GM13976 (cell line): ENCODE measurements around the gene ZNF729.
"Not testable (repeated sequence)": the region's sequence is repeated elsewhere in the genome, so short reads cannot be mapped to it uniquely, and the experiment has no call there.

Experiments used
- DNase-seq: peaks from one replicate; pipeline ENCODE4 v3.0.0; 2012; ENCODE audit warnings: low spot score
- in situ Hi-C: fragments of 300-500 bp; cut with MboI; formaldehyde crosslinking; loops from one replicate; pipeline ENCODE4 v1.12.0; 2022; ENCODE audit warnings: low sequenced_read_pairs, mixed read lengths, inconsistent platforms; ENCODE audit not compliant: unreplicated experiment
- TF ChIP-seq, protein P1 (sequence below): IDR thresholded peaks from 2 replicates; pipeline ENCODE4 v1.5.1; 2012; ENCODE audit warnings: borderline replicate concordance, mild to moderate bottlenecking; ENCODE audit not compliant: insufficient read depth; ENCODE audit errors: extremely low read depth, missing control alignments, control extremely low read depth

Gene ZNF729

DNA sequence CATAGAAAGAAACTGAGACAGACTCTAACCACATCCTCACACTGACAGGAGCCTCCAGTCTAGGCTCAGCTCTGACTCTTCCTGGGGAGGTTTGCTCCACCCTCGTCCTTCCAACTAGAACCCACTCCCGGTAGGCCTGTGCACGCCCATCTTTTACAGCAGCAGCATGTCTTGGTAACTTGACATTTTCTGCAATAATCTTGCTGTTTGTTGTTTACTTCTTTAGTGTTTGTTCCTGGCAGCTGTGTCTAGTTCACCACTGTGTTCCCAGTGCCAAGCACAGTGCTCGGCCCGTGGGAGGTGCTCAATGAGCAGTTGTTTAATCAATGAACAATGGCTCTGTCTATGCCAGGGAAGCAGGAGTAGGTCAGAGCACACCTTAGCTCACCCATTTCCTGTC is 23.1 kb upstream of the ZNF729 start:
- DNase-seq = no peak
- TF ChIP-seq, protein P1, sequence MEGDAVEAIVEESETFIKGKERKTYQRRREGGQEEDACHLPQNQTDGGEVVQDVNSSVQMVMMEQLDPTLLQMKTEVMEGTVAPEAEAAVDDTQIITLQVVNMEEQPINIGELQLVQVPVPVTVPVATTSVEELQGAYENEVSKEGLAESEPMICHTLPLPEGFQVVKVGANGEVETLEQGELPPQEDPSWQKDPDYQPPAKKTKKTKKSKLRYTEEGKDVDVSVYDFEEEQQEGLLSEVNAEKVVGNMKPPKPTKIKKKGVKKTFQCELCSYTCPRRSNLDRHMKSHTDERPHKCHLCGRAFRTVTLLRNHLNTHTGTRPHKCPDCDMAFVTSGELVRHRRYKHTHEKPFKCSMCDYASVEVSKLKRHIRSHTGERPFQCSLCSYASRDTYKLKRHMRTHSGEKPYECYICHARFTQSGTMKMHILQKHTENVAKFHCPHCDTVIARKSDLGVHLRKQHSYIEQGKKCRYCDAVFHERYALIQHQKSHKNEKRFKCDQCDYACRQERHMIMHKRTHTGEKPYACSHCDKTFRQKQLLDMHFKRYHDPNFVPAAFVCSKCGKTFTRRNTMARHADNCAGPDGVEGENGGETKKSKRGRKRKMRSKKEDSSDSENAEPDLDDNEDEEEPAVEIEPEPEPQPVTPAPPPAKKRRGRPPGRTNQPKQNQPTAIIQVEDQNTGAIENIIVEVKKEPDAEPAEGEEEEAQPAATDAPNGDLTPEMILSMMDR = no peak
- in situ Hi-C loops = no loop called here

DNA sequence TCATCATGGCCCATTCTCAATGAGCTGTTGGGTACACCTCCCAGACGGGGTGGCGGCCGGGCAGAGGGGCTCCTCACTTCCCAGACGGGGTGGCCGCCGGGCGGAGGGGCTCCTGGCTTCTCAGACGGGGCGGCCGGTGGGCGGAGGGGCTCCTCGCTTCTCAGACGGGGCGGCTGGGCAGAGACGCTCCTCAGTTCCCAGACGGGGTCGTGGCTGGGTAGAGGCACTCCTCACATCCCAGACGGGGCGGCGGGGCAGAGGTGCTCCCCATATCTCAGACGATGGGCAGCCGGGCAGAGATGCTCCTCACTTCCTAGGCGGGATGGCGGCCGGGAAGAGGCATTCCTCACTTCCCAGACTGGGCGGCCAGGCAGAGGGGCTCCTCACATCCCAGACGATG is 35.3 kb downstream of the ZNF729 start:
- in situ Hi-C loops, DNase-seq: not testable (repeated sequence)

DNA sequence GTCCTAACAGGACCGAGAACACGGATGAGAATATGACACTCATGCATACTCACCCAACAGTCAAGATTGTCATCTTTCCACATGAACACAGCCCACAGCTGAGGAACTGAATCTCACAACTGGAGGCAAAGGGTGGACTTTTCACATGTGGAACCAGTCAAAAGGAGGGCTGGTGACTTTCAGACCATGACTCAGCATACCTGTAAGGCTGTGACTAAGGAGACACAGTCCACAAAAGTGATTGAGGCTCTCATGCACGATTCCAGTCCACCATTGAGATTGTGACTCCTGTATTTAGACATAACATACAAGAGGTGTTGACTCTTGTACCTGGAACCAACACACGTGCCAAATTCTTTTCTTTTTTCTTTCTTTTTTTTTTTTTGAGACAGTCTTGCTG is 40.0 kb downstream of the ZNF729 start:
- in situ Hi-C loops = no loop called here
- TF ChIP-seq, protein P1 = no peak
- DNase-seq = no peak

DNA sequence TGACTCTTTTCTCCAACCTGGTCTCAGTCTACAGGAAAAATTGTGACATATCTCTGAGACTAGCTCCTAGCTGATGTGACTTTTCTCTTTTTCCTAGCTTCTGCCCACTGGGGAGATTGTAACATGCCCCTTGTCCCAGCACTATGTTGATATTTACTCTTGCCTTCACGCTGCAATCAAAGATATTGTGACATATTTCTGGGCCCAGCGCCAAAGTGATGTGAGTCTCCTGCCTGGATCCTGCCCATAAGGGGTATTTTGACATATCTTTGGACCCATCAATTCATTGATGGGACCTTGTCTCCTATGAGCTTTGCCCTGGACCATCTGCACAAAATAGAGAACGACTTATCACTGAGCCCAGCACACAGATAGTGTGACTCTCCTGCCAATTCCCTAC is 41.1 kb downstream of the ZNF729 start:
- in situ Hi-C loops = no loop called here
- no peak for DNase-seq
- TF ChIP-seq, protein P1 = no peak

DNA sequence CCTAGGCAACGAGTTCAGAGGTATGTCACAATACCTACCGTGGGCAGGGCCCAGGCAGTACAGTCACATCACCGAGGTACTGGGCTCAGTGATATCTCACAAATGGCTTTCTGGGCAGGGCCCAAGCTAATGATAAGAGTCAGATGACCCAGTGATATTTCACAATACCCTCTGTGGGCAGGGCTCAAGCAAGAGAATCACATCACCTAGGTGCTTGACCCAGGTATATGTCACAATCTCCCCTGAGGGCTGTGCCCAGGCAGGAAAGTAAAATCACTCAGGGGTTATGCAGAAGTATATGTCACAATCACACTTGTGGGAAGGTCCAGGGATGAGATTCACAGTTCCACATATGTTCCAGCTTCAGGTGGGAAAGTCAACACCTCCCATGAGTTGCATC is 45.3 kb downstream of the ZNF729 start:
- in situ Hi-C loops = no loop called here
- TF ChIP-seq, protein P1 = no peak
- no peak for DNase-seq

- in situ Hi-C loops = no loop called here
- TF ChIP-seq, protein P1 = no peak
- no peak for DNase-seq
These were observed 46.7 kb downstream of the ZNF729 start for GRCh38 chr19:22332924-22333323.

- in situ Hi-C loops = no loop called here
- no peak for DNase-seq
- TF ChIP-seq, protein P1 = no peak
These were observed 49.5 kb downstream of the ZNF729 start for GRCh38 chr19:22335716-22336115.

DNA sequence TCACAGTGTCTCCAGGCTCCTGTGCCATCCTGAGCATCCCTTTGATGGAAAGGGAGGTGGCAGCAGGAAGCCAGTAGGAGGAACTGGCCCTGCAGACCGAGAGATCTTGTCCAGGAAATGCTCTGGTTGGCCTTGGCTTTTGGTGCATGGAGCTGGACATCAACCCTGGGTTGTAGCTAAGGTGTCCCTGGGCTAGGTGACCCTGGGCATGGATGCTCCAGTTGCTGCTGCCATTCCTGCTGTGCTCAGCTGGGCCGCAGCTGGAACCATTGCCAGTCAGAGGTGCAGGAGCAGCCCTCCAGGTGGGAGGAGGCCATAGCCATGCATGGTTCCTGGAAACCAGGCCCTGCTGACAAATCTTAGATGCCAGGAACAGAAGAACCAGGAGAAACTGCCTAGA is 68.4 kb downstream of the ZNF729 start:
- in situ Hi-C loops = no loop called here
- no peak for DNase-seq
- TF ChIP-seq, protein P1 = no peak
